Measurements from ENCODE around the gene STRBP. TPM values are rescaled to one million over a fixed set of nuclear protein-coding genes. Genes with fewer than 3 reads are reported as not detected.

Gene STRBP
- total and polyA plus RNA-seq, 2 of the 8 experiments (the other 6 are each of a cell fraction or from before 2014, with no cell fraction given) = 29.7 to 105 TPM

GRCh38 chr9:123105490-123105889 lies 162.9 kb downstream of the STRBP start:
- Histone ChIP-seq H3K4me1 (replicated peaks in 1 of 4; ENCODE audit: control insufficient read depth in 3 of 4, insufficient read depth in 4 of 4, low read length in 3 of 4) (peaks cover 0 to 10% (median 6%) of the 10 kb centered on the region in 4 experiments; a peak in 6 of 7 replicates), H3K9ac (replicated peaks in 1 of 4; ENCODE audit: extremely low read depth in 1 of 4, low read depth in 3 of 4, low read length in 3 of 4) (no peak overlapping the region), H2AK5ac (ENCODE audit: low read depth, low read length) (no peak overlapping the region), H3K4me3 (ENCODE audit: extremely low read depth in 1 of 4, insufficient read depth in 2 of 4, low read depth in 3 of 4, low read length in 4 of 4) (no peak overlapping the region), H2BK15ac (ENCODE audit: low read length) (no peak overlapping the region), H3K9me3 (ENCODE audit: insufficient read depth in 2 of 2, low read depth in 1 of 2, low read length in 1 of 2) (no peaks in the 10 kb centered on the region), H4K91ac (replicated peaks; ENCODE audit: insufficient read length, low read length) (no peak overlapping the region), H4K5ac (ENCODE audit: insufficient read length, low read depth, low read length) (no peak overlapping the region), H3K23me2 (ENCODE audit: low read depth, low read length) (no peaks in the 10 kb centered on the region), H3K18ac (ENCODE audit: extremely low read depth, low read length) (no peak overlapping the region), H2BK12ac (ENCODE audit: low read depth, low read length) (no peak overlapping the region), H4K8ac (ENCODE audit: extremely low read depth, insufficient read depth, low read length) (no peak overlapping the region), H3K14ac (ENCODE audit: insufficient read length) (no peak overlapping the region), H3K27me3 (replicated peaks in 1 of 4; ENCODE audit: control insufficient read depth in 3 of 4, extremely low read depth in 1 of 4, insufficient read depth in 3 of 4, low read length in 3 of 4) (no peaks in the 10 kb centered on the region), H3K79me1 (ENCODE audit: low read depth, low read length) (0 out of 2 replicates have a peak, but pooled peaks cover 4% of the 10 kb centered on the region), H4K20me1 (replicated peaks in 1 of 2; ENCODE audit: control insufficient read depth in 1 of 2, insufficient read depth in 2 of 2, low read length in 2 of 2) (peaks cover 3 to 4% of the 10 kb centered on the region in 2 experiments), H3K4ac (replicated peaks; ENCODE audit: insufficient read length, low read depth, low read length) (no peak overlapping the region), H3K79me2 (ENCODE audit: control insufficient read depth in 1 of 2, insufficient read depth in 2 of 2, low read length in 2 of 2) (no peaks in the 10 kb centered on the region), H3K4me2 (ENCODE audit: insufficient read depth in 1 of 2, low read depth in 2 of 2, low read length in 2 of 2) (no peak overlapping the region), H2BK20ac (ENCODE audit: low read length) (no peak overlapping the region), H2BK120ac (replicated peaks; ENCODE audit: low read depth, low read length) (no peak overlapping the region), H3K56ac (replicated peaks; ENCODE audit: insufficient read length, low read depth, low read length) (no peak overlapping the region), H3K23ac (ENCODE audit: insufficient read length) (no peak overlapping the region), H2BK5ac (ENCODE audit: low read depth, low read length) (no peak overlapping the region), H3K27ac (ENCODE audit: low read depth, low read length) (no peak overlapping the region), H3K36me3 (ENCODE audit: control insufficient read depth in 2 of 4, insufficient read depth in 4 of 4, low read length in 3 of 4) (peaks cover 11 to 60% (median 28%) of the 10 kb centered on the region in 4 experiments), H2AFZ (ENCODE audit: low read length) (no peak overlapping the region)
- WGBS, 2 experiments (ENCODE audit: extremely low coverage in 1 of 2, insufficient coverage in 1 of 2, insufficient read length in 1 of 2, insufficient replicate concordance in 2 of 2, low coverage in 1 of 2, low lambda C conversion rate in 2 of 2, missing lambda C conversion rate in 1 of 2) = 94 to 100% methylated on average over 1 to 5 of the region's 5 CpGs
- no peak for TF ChIP-seq SIRT6 (IDR thresholded peaks at IDR 0.05; ENCODE audit: low read length)
- TF ChIP-seq KDM5A (IDR thresholded peaks at IDR 0.05; ENCODE audit: low read length) = no peak
- TF ChIP-seq CBX8 (IDR thresholded peaks at IDR 0.05; ENCODE audit: borderline replicate concordance, low read depth, low read length) = no peak
- no peak for TF ChIP-seq RXRA (IDR thresholded peaks at IDR 0.05; ENCODE audit: insufficient read depth, low read depth, low read length)
- no peak for TF ChIP-seq RAD21 (IDR thresholded peaks at IDR 0.05 in 1 of 2, conservative IDR thresholded peaks at IDR 0.05 in 1 of 2; ENCODE audit: low read depth in 2 of 2, low read length in 2 of 2)
- TF ChIP-seq MAX (IDR thresholded peaks at IDR 0.05) = no peak
- TF ChIP-seq EZH2 (IDR thresholded peaks at IDR 0.05; ENCODE audit: low read depth, low read length, severe bottlenecking) = no peak
- no peak for TF ChIP-seq YY1 (IDR thresholded peaks at IDR 0.05; ENCODE audit: low read depth, low read length)
- TF ChIP-seq GTF2F1 (IDR thresholded peaks at IDR 0.05; ENCODE audit: borderline replicate concordance, low read depth, low read length) = no peak
- no peak for TF ChIP-seq CREB1 (IDR thresholded peaks at IDR 0.05)
- no peak for TF ChIP-seq SRF (IDR thresholded peaks at IDR 0.05; ENCODE audit: low read depth, low read length)
- no peak for TF ChIP-seq NRF1 (IDR thresholded peaks at IDR 0.05; ENCODE audit: low read depth, low read length)
- no peak for TF ChIP-seq SP1 (IDR thresholded peaks at IDR 0.05; ENCODE audit: low read depth, low read length)
- no peak for DNase-seq (ENCODE audit: low read depth in 1 of 2, low spot score in 2 of 2)
- POLR2A ChIA-PET (ENCODE audit: partially characterized antibody) = interaction anchor here (0.9 to 3.8 kb wide), 5 partner anchors 8 to 15 kb away, joined by 3 to 10 read pairs (median 3); no protein-coding TSS in a partner anchor
- no peak for FAIRE-seq
- CTCF ChIA-PET (ENCODE audit: partially characterized antibody) = interaction anchor here (1.3 to 1.6 kb wide), 5 partner anchors 13 to 244 kb away, joined by 3 to 7 read pairs (median 3); no protein-coding TSS in a partner anchor

Measured in H1 (cell line).